ENCODE measurements around the gene EFCAB14.

EFCAB14 gene

GRCh38 chr1:46687093-46687659 is 31.7 kb downstream of the EFCAB14 start:
- no peaks in the 10 kb centered on the region for H4K20me1 ChIP-seq (ENCODE audit: insufficient read depth, low read length)
- H3K4me2 ChIP-seq (ENCODE audit: low read length): no peak overlapping the region
- H3K9ac ChIP-seq (ENCODE audit: low read length): no peak overlapping the region

DNA sequence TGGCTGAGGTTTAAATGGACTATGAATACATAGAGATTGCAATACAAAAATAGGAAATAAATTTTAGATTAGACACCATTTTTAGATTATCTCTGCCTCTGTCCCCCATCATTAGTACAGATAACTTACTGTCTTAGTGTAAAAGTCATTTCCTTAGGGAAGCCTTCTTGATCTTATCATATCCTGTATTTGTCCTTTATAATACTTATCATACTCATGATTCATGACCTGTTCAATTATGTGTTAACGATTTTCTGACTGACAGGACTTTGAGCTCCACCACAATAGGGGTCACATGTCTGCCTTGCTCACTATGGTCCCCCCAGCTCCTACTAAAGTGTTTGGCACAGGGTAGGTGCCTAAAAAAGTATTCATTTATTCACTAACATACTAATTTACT is 32.7 kb downstream of the EFCAB14 start:
- H3K9me2 ChIP-seq (ENCODE audit: low read depth, low read length): no peaks in the 10 kb centered on the region
- H3K36me3 ChIP-seq (ENCODE audit: insufficient read depth, low read length): peaks cover 99% of the 10 kb centered on the region
- H2AFZ ChIP-seq (ENCODE audit: low read length): no peak overlapping the region
- H3K79me2 ChIP-seq (ENCODE audit: insufficient read depth, low read length): no peaks in the 10 kb centered on the region
- no peaks in the 10 kb centered on the region for H3K27me3 ChIP-seq (ENCODE audit: insufficient read depth, low read length)
- H4K20me1 ChIP-seq (ENCODE audit: insufficient read depth, low read length): no peaks in the 10 kb centered on the region
- H3K9ac ChIP-seq (ENCODE audit: low read length): no peak overlapping the region
- H3K4me1 ChIP-seq (ENCODE audit: insufficient read depth, low read length, severe bottlenecking): no peaks in the 10 kb centered on the region
- H3K4me2 ChIP-seq (ENCODE audit: low read length): no peak overlapping the region
- no peaks in the 10 kb centered on the region for H3F3A ChIP-seq (ENCODE audit: insufficient read depth, low read length)
- no peak overlapping the region for H3K27ac ChIP-seq (ENCODE audit: low read depth, low read length, poor library complexity, severe bottlenecking)
- no peak overlapping the region for H3K4me3 ChIP-seq (ENCODE audit: low read depth, low read length, poor library complexity, severe bottlenecking)
- no peaks in the 10 kb centered on the region for H3K9me3 ChIP-seq (ENCODE audit: low read length)
- no peak for TF ChIP-seq CTCF (IDR thresholded peaks at IDR 0.05; ENCODE audit: low read length)

More at GRCh38 chr1:46687093-46687659, 31.7 kb downstream of the EFCAB14 start:
- Histone ChIP-seq H3K36me3 (ENCODE audit: insufficient read depth, low read length) (peaks cover 99% of the 10 kb centered on the region), H3K4me1 (ENCODE audit: insufficient read depth, low read length, severe bottlenecking) (no peaks in the 10 kb centered on the region), H3K9me3 (ENCODE audit: low read length) (no peaks in the 10 kb centered on the region), H3K4me3 (ENCODE audit: low read depth, low read length, poor library complexity, severe bottlenecking) (no peak overlapping the region), H3K27ac (ENCODE audit: low read depth, low read length, poor library complexity, severe bottlenecking) (no peak overlapping the region), H3F3A (ENCODE audit: insufficient read depth, low read length) (no peaks in the 10 kb centered on the region), H3K9me2 (ENCODE audit: low read depth, low read length) (no peaks in the 10 kb centered on the region), H3K79me2 (ENCODE audit: insufficient read depth, low read length) (no peaks in the 10 kb centered on the region), H2AFZ (ENCODE audit: low read length) (no peak overlapping the region), H3K27me3 (ENCODE audit: insufficient read depth, low read length) (no peaks in the 10 kb centered on the region)
- TF ChIP-seq EZH2 (IDR thresholded peaks at IDR 0.05; ENCODE audit: borderline replicate concordance, low read length): no peak
- TF ChIP-seq CTCF (IDR thresholded peaks at IDR 0.05; ENCODE audit: low read length): no peak

DNA sequence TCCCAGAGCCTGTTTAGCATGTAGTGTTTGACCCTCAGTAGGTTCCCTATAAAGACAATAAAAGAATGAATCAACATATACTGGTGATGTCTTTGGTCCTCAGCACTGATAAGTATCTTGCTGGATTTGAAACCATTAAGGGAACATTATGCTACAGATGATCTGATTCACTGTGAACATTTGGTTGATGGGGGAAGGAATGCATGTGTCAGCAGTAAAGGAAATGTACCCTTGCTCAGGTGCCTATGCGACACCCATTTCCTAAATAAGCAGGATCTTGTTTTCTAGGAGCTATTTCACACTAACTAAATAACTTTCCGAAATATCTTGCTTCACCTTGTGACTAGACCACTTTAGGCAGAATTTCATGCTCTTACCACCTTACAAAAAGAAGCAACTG is 34.2 kb downstream of the EFCAB14 start:
- H3F3A ChIP-seq (ENCODE audit: insufficient read depth, low read length): no peaks in the 10 kb centered on the region
- H3K4me3 ChIP-seq (ENCODE audit: low read depth, low read length, poor library complexity, severe bottlenecking): no peak overlapping the region
- no peak overlapping the region for H3K4me2 ChIP-seq (ENCODE audit: low read length)
- no peak overlapping the region for H2AFZ ChIP-seq (ENCODE audit: low read length)
- H3K36me3 ChIP-seq (ENCODE audit: insufficient read depth, low read length): peaks cover 99% of the 10 kb centered on the region
- no peak overlapping the region for H3K27ac ChIP-seq (ENCODE audit: low read depth, low read length, poor library complexity, severe bottlenecking)
- H3K4me1 ChIP-seq (ENCODE audit: insufficient read depth, low read length, severe bottlenecking): no peaks in the 10 kb centered on the region
- TF ChIP-seq EZH2 (IDR thresholded peaks at IDR 0.05; ENCODE audit: borderline replicate concordance, low read length): no peak
- TF ChIP-seq CTCF (IDR thresholded peaks at IDR 0.05; ENCODE audit: low read length): no peak
- H3K27me3 ChIP-seq (ENCODE audit: insufficient read depth, low read length): no peaks in the 10 kb centered on the region
- H3K9ac ChIP-seq (ENCODE audit: low read length): no peak overlapping the region
- H3K79me2 ChIP-seq (ENCODE audit: insufficient read depth, low read length): no peaks in the 10 kb centered on the region
- H3K9me2 ChIP-seq (ENCODE audit: low read depth, low read length): no peaks in the 10 kb centered on the region
- no peaks in the 10 kb centered on the region for H3K9me3 ChIP-seq (ENCODE audit: low read length)
- no peaks in the 10 kb centered on the region for H4K20me1 ChIP-seq (ENCODE audit: insufficient read depth, low read length)

Data from OCI-LY1 (cell line).